Cardiac muscle cell (in vitro differentiated cells and primary cell): Measurements from ENCODE around the gene SLC35F5. TPM values are rescaled to one million over a fixed set of nuclear protein-coding genes. Genes with fewer than 3 reads are reported as not detected.

ENCODE experiments used
- DNase-seq, 2 donors: peaks; one replicate each; pipeline versions ENCODE4 v3.0.0 to v3.0.0-alpha.2; 2010 to 2017; ENCODE audit warnings: low read depth in 1 of 2, low spot score in 1 of 2
- H3K27ac ChIP-seq: fragments of 200-600 bp; sonication (generic); 2 replicates; pipeline ENCODE4 v1.5.1; 2016
- H3K27me3 ChIP-seq: fragments of 200-600 bp; sonication (generic); 2 replicates; pipeline ENCODE4 v1.6.0; 2016; ENCODE audit warnings: control low read depth
- H3K36me3 ChIP-seq: fragments of 200-600 bp; sonication (generic); 2 replicates; pipeline ENCODE4 v1.5.1; 2016; ENCODE audit warnings: control low read depth
- H3K4me1 ChIP-seq: fragments of 200-600 bp; sonication (generic); 2 replicates; pipeline ENCODE4 v1.8.1; 2017; ENCODE audit warnings: low read depth, mild to moderate bottlenecking, mixed run types
- H3K4me3 ChIP-seq: fragments of 200-600 bp; sonication (generic); 2 replicates; pipeline ENCODE4 v1.5.1; 2016; ENCODE audit warnings: mild to moderate bottlenecking
- H3K9me3 ChIP-seq: fragments of 200-600 bp; sonication (generic); 2 replicates; pipeline ENCODE4 v1.5.1; 2017; ENCODE audit warnings: low read depth, mild to moderate bottlenecking, control low read depth
- CTCF ChIP-seq: IDR thresholded peaks from 2 replicates; pipeline ENCODE4 v1.5.1; 2012; ENCODE audit warnings: low read depth, mild to moderate bottlenecking, low read length
- polyA plus RNA-seq: library from polyadenylated mRNA; unstranded; fragments of >200 nt; fragmentation: Nextera tagmentation; extraction: Ambion mirVana; gene quantifications from 2 replicates; pipeline ENCODE4 v1.2.1, GENCODE V29; 2016
- total RNA-seq: library from RNA; depleted of rRNA; stranded (reverse); fragments of >200 nt; gene quantifications from 2 replicates; pipeline ENCODE4 v1.2.3, GENCODE V29; 2016

The SLC35F5 gene
- total and polyA plus RNA-seq, 2 experiments from 2014 or later = 27.6 to 48.4 TPM

GRCh38 chr2:113754160-113754559, 2.3 kb downstream of the SLC35F5 start:
- no peaks in the 10 kb centered on the region for H3K9me3 ChIP-seq
- no peaks in the 10 kb centered on the region for H3K27me3 ChIP-seq

DNA sequence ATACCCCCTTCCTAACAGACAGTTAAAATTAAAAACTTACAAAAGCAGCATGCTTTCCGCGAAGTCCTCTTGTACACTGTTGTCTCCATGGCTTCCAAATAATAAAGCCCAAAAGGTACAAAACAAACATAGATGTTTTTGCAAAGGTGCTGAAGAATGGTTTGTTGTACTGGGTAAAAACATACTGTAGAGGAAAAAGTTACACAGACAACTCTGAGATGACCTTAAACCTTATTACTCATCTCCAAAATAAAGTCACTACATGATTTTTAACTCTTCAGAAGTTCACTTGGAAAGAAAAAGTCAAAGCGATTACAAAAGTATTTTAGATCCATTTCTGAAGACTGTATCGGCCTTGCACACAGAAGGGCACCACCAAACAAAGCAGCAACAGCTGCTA, 6.1 kb downstream of the SLC35F5 start:
- H3K9me3 ChIP-seq = no peaks in the 10 kb centered on the region
- H3K27ac ChIP-seq = no peak overlapping the region
- no peak for TF ChIP-seq CTCF
- DNase-seq = no peak
- H3K4me1 ChIP-seq = peaks cover 10% of the 10 kb centered on the region
- H3K27me3 ChIP-seq = no peaks in the 10 kb centered on the region
- H3K36me3 ChIP-seq = peaks cover 34% of the 10 kb centered on the region
- H3K4me3 ChIP-seq = no peak overlapping the region

More at GRCh38 chr2:113754160-113754559, 2.3 kb downstream of the SLC35F5 start:
- DNase-seq = no peak
- TF ChIP-seq CTCF = no peak
- peaks cover 17% of the 10 kb centered on the region for H3K4me1 ChIP-seq
- peaks cover 8% of the 10 kb centered on the region for H3K36me3 ChIP-seq
- H3K4me3 ChIP-seq = no peak overlapping the region
- H3K27ac ChIP-seq = no peak overlapping the region

GRCh38 chr2:113741091-113741490, 15.4 kb downstream of the SLC35F5 start:
- Histone ChIP-seq H3K27ac (no peak overlapping the region), H3K36me3 (peaks cover 54% of the 10 kb centered on the region), H3K4me1 (no peaks in the 10 kb centered on the region), H3K9me3 (no peaks in the 10 kb centered on the region), H3K4me3 (no peak overlapping the region), H3K27me3 (no peaks in the 10 kb centered on the region)
- TF ChIP-seq CTCF = no peak
- no peak for DNase-seq

DNA sequence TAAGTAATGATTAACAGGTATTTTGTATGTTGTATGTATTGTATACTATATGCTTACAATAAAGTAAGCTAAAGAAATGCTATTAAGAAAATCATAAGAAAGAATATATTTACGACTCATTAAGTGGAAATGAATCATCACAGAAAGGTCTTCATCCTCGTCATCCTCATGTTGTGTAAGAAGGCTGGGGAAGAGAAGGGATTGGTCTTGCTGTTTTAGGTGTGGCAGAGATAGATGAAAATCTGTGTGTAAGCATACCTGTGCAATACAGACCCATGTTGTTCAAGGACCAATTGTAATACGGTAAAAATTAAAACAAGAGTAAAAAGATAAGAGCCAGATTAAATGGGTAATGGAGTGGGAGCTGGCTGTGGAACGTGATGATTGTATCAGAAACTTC, 16.6 kb downstream of the SLC35F5 start:
- no peak for TF ChIP-seq CTCF
- H3K36me3 ChIP-seq = peaks cover 51% of the 10 kb centered on the region

GRCh38 chr2:113734185-113734584, 22.3 kb downstream of the SLC35F5 start:
- H3K4me3 ChIP-seq = no peak overlapping the region
- DNase-seq = no peak
- H3K36me3 ChIP-seq = peaks cover 36% of the 10 kb centered on the region

More for the DNA sequence above, 16.6 kb downstream of the SLC35F5 start:
- no peak for DNase-seq
- Histone ChIP-seq H3K27ac (no peak overlapping the region), H3K9me3 (no peaks in the 10 kb centered on the region), H3K27me3 (no peaks in the 10 kb centered on the region), H3K4me3 (no peak overlapping the region), H3K4me1 (no peaks in the 10 kb centered on the region)

More at GRCh38 chr2:113734185-113734584, 22.3 kb downstream of the SLC35F5 start:
- TF ChIP-seq CTCF = no peak
- Histone ChIP-seq H3K27me3 (no peaks in the 10 kb centered on the region), H3K27ac (no peak overlapping the region), H3K4me1 (no peaks in the 10 kb centered on the region), H3K9me3 (no peaks in the 10 kb centered on the region)
